ENCODE measurements around the gene CLRN3. TPM values are rescaled to one million over a fixed set of nuclear protein-coding genes. Genes with fewer than 3 reads are reported as not detected.

The CLRN3 gene
- total and polyA plus RNA-seq, 4 donors = 0.10 to 0.12 TPM; not detected in 2

DNA sequence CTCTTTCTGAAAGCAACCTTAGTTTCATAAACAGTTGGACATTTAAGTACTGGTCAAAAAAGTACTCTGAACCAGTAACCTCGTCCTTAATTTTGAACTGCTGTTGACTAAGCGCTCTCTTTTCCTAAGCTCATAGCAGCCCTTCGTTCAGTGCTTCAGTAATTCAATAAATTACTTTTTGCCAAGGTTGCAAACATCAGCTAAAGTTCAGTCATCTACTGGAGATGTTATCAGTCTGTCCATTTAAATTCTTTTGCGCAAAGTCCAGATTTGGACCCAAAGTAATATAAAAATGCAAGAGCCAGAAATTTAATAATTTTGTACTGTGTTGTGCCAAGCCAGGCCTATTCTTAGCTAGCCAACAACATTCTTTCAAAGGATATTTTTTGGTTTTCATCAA is 22.6 kb upstream of the CLRN3 start:
- Histone ChIP-seq H3K27ac (ENCODE audit: low read depth in 1 of 2, low read length in 1 of 2) (no peak overlapping the region), H3K9ac (ENCODE audit: insufficient read depth in 1 of 2, low read length in 2 of 2) (no peak overlapping the region), H3K4me3 (no peak overlapping the region), H3K27me3 (ENCODE audit: control insufficient read depth in 3 of 3, insufficient read depth in 3 of 3, low read length in 2 of 3) (no peaks in the 10 kb centered on the region), H3K4me1 (ENCODE audit: control insufficient read depth in 5 of 5, insufficient read depth in 5 of 5, low read length in 5 of 5) (peaks cover 0 to 21% (median 4%) of the 10 kb centered on the region in 5 donors), H3K36me3 (ENCODE audit: control insufficient read depth in 4 of 4, insufficient read depth in 4 of 4, low read length in 4 of 4) (no peaks in the 10 kb centered on the region), H3K9me3 (ENCODE audit: control insufficient read depth in 4 of 4, insufficient read depth in 3 of 4, low read length in 3 of 4) (peaks cover 0 to 2% (median 0%) of the 10 kb centered on the region in 4 donors)
- 86 to 91% methylated on average over 4 of the region's 4 CpGs for WGBS, 2 donors
- no peak for DNase-seq
- TF ChIP-seq, protein P1, sequence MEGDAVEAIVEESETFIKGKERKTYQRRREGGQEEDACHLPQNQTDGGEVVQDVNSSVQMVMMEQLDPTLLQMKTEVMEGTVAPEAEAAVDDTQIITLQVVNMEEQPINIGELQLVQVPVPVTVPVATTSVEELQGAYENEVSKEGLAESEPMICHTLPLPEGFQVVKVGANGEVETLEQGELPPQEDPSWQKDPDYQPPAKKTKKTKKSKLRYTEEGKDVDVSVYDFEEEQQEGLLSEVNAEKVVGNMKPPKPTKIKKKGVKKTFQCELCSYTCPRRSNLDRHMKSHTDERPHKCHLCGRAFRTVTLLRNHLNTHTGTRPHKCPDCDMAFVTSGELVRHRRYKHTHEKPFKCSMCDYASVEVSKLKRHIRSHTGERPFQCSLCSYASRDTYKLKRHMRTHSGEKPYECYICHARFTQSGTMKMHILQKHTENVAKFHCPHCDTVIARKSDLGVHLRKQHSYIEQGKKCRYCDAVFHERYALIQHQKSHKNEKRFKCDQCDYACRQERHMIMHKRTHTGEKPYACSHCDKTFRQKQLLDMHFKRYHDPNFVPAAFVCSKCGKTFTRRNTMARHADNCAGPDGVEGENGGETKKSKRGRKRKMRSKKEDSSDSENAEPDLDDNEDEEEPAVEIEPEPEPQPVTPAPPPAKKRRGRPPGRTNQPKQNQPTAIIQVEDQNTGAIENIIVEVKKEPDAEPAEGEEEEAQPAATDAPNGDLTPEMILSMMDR (IDR thresholded peaks at IDR 0.05; ENCODE audit: control extremely low read depth, extremely low read depth) = no peak
- no peak for ATAC-seq (ENCODE audit: insufficient read depth, low FRiP score)

DNA sequence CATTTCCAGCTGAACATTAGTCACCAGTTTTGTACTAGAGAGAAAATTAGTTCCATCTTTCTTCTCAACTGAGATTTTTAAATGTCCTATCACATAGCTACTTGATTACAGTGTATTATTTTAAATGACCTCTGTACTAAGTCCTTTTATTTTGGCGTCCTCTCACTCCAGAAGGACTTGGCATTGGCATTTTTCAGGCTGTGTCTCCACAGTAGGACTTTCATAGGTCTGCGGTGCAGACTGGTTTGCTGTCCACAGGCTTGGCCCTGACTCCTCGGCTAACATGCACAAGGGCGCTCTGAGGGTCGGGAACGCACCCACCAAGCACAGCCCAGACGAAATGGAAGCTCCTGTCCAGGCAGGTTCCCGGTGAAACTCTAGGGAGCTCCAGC is 20.6 kb upstream of the CLRN3 start:
- Histone ChIP-seq H3K27ac (ENCODE audit: low read depth in 1 of 2, low read length in 1 of 2) (peak overlapping the region in 1 of 2 donors; percentile 27), H3K9ac (ENCODE audit: insufficient read depth in 1 of 2, low read length in 2 of 2) (no peak overlapping the region), H3K4me3 (no peak overlapping the region), H3K9me3 (ENCODE audit: control insufficient read depth in 4 of 4, insufficient read depth in 3 of 4, low read length in 3 of 4) (peaks cover 0 to 2% (median 0%) of the 10 kb centered on the region in 4 donors), H3K4me1 (ENCODE audit: control insufficient read depth in 5 of 5, insufficient read depth in 5 of 5, low read length in 5 of 5) (peaks cover 0 to 19% (median 4%) of the 10 kb centered on the region in 5 donors), H3K27me3 (ENCODE audit: control insufficient read depth in 3 of 3, insufficient read depth in 3 of 3, low read length in 2 of 3) (no peaks in the 10 kb centered on the region), H3K36me3 (ENCODE audit: control insufficient read depth in 4 of 4, insufficient read depth in 4 of 4, low read length in 4 of 4) (no peaks in the 10 kb centered on the region)
- 96 to 99% methylated on average over 8 of the region's 8 CpGs for WGBS, 2 donors
- ATAC-seq (ENCODE audit: insufficient read depth, low FRiP score) (no peak), DNase-seq (no peak)
- TF ChIP-seq, protein P1 (IDR thresholded peaks at IDR 0.05; ENCODE audit: control extremely low read depth, extremely low read depth) = no peak

DNA sequence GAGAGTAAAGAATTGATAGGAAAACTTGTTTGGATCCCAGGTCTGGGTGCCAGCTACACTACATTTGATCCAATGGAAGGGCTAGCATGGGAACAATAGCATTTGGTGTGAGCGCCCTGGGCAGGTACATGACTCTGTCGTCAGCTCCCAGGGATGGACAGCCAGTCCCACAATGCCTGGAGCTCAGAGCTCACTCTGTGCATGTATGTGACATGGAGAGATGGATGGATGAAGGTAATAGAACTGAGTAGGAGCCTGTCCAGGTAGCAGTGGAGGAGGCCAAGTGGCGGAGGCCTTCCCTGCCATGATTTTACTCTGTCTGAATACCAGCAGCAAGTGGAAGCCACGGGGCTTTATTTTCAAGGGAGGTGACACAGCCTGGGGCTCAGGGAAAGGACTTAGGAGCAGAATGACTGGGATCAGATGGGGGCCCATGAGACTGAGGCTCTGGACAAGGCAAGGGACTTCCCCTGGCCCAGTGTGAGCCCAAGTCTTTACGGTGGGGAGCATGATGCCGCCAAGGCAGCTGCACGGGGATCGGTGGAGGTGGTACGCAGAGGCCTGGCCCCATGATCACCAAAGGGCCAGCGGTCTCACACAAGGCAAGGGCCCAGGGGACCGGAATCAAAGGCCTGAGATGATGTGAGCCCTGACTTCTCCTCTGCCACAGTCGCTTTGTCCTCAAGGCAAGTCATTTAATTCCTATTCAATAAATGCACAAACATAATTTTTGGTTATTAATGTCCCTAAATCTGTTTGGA is 20.0 kb upstream of the CLRN3 start:
- Histone ChIP-seq H3K9ac (ENCODE audit: insufficient read depth in 1 of 2, low read length in 2 of 2) (no peak overlapping the region), H3K27me3 (ENCODE audit: control insufficient read depth in 3 of 3, insufficient read depth in 3 of 3, low read length in 2 of 3) (peaks cover 0 to 4% (median 0%) of the 10 kb centered on the region in 3 donors), H3K27ac (ENCODE audit: low read depth in 1 of 2, low read length in 1 of 2) (peak overlapping the region in 1 of 2 donors; percentile 27), H3K4me1 (ENCODE audit: control insufficient read depth in 5 of 5, insufficient read depth in 5 of 5, low read length in 5 of 5) (peaks cover 0 to 19% (median 4%) of the 10 kb centered on the region in 5 donors), H3K4me3 (no peak overlapping the region), H3K9me3 (ENCODE audit: control insufficient read depth in 4 of 4, insufficient read depth in 3 of 4, low read length in 3 of 4) (peaks cover 0 to 2% (median 0%) of the 10 kb centered on the region in 4 donors), H3K36me3 (ENCODE audit: control insufficient read depth in 4 of 4, insufficient read depth in 4 of 4, low read length in 4 of 4) (no peaks in the 10 kb centered on the region)
- no peak for ATAC-seq (ENCODE audit: insufficient read depth, low FRiP score)
- DNase-seq = no peak
- TF ChIP-seq, protein P1 (IDR thresholded peaks at IDR 0.05; ENCODE audit: control extremely low read depth, extremely low read depth) = no peak
- WGBS, 2 donors = 97% methylated on average over 12 of the region's 12 CpGs

Data from lung (tissue), 12 donors.